HG03575 (cell line): Measurements from ENCODE around the gene LONRF3.
"Not testable (repeated sequence)": the region's sequence is repeated elsewhere in the genome, so short reads cannot be mapped to it uniquely, and the experiment has no call there.

Experiments
- ATAC-seq: cut with Tn5 transposase; IDR thresholded peaks from one replicate; pipeline ENCODE4 v1.9.1; 2021; ENCODE audit not compliant: unreplicated experiment, insufficient number of reproducible peaks, low FRiP score; ENCODE audit errors: extremely low read depth

Gene LONRF3

DNA sequence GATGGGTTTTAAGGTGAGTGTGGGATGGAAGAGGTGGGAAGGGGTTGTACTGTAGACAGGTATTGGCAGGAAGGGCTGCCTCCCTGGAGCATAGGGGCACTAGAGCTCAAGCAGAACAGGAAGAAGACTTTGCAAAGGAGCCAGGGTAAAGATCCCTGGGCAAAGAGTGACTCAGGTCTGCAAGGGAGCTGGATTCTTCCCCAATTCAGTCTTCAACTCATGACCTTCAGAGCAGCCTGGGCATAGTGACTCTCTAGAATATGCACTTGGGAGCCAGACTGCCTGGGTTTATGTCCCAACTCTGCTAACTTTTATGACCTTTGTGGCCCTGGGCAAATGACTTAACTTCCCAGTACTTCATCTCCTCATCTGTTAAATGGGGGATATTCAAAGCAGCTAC, 4.0 kb downstream of the LONRF3 start:
- no peak for ATAC-seq

DNA sequence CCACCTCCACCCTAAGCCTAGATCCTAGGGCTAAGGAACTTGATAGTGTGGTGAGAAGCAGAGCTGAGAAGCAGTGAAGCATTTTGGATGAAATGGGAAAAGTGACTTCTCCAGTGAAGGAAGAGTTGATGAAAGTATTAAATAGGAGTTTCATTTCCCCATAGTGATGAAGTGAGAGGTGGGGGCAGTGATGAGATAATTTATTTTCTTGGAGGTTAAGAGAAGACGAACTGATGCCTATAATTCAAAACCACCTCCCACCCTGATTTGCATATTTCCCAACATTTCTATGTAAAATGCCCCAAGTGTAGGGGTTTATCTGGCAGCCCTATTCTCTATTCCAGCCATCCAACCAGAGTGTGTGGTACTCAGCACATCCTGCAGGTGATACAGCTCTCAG, 6.3 kb downstream of the LONRF3 start:
- no peak for ATAC-seq

GRCh38 chrX:118983513-118983912, 9.1 kb downstream of the LONRF3 start:
- ATAC-seq = no peak

DNA sequence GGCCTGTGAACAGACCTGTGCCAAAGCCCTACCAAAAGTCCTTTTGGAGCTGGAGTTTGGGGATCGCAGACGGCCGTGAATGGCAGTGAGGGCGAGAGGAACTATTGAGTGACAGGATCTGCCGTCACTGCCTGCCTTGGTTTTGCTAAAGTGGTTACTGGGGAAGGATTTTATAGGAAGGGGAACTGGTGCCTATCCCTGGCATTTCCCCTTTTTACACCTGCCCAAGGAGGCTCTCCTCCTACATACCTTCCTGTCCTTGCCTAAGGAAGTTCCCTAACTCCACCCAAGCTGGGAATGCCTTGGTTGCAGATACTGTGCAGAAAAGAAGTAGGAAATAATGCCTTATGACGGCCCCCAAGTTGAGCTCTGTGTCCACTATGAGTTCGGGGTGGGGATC, 14.5 kb downstream of the LONRF3 start:
- no peak for ATAC-seq

- ATAC-seq = no peak
Measured at GRCh38 chrX:118989886-118990285, 15.5 kb downstream of the LONRF3 start.

DNA sequence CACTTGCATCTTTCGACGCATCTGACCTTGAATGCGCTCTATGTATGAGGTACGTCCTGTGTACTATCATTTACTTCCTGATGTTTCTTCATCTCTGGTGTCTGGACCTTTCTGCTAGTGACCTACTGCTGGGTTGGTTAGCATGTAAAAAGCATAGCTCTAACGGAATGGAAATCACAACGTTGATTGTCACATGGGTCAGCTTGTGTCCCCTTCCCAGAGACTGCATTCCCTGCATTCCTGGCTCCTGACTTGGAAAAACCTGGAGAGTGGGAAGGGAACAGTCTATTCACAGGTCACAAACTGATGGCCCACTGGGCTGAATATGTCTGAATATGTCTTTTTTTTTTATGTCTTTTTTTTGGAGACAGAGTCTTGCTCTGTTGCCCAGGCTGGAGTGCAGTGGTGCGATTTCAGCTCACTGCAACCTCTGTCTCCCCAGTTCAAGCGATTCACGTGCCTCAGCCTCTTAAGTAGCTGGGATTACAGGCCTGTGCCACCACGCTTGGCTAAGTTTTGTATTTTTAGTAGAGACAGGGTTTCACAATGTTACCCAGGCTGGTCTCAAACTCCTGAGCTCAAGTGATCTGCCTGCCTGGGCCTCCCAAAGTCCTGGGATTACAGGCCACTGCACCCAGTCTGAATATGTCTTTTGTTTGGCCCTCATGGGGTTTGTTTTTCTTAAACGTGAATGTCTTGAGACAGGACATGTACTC, 16.3 kb downstream of the LONRF3 start:
- ATAC-seq = no peak

- ATAC-seq = not testable (repeated sequence)
Measured at GRCh38 chrX:118992441-118993121, 18.2 kb downstream of the LONRF3 start.

- ATAC-seq = no peak
Measured at GRCh38 chrX:119003462-119003861, 29.0 kb downstream of the LONRF3 start.

GRCh38 chrX:119004920-119005524, 30.6 kb downstream of the LONRF3 start:
- ATAC-seq = no peak

DNA sequence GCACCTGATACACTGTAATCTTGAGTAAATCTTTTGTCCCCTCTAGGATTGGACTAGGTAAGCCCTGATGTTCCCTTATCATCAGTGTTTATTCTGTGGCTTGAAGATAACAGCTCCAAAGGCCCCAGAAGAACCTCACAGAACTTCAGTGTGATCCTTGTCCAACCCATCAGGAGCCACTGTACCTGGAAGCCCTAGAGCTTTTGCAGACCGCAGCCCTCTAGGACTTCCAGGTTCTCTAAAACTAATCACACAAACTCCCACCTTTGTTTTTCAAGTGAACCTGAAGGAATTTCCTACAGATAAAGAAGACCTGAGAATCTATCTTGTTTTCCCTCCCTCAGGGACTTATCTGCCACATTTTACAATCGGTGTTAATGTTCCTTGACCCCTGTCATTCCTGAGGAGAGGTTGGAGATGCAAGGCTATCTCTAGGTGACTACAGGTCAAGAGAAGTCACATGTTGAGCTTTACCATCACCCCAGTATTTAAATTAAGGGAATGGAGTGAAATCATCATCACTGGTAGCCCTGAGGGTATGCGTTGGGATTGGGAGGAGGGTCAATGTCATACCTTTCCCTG, 32.9 kb downstream of the LONRF3 start:
- no peak for ATAC-seq

- no peak for ATAC-seq
Measured at GRCh38 chrX:119008110-119008744, 33.8 kb downstream of the LONRF3 start.

GRCh38 chrX:119009071-119009470, 34.7 kb downstream of the LONRF3 start:
- no peak for ATAC-seq

GRCh38 chrX:119010491-119010890, 36.1 kb downstream of the LONRF3 start:
- no peak for ATAC-seq

DNA sequence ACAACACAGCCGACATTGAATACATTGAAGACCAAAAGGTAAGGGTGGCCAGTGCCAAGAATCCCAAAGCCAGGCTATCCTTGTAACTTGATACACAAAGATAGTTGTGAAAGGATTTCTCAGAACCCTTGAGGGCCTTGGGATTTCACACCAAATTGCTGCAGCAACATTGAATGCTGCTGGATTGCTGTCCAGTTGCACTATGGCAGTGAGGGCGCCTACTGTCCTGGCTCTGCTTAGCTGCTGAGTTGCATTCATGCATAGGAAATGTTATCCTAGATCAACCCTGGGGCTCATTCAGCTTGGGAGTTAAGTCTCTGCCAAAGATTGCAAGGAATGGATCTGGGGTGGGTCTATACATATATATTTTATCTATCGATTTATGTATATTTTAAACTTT, 38.7 kb downstream of the LONRF3 start:
- no peak for ATAC-seq

GRCh38 chrX:119015407-119016237, 41.2 kb downstream of the LONRF3 start:
- ATAC-seq = peak; percentile 94

DNA sequence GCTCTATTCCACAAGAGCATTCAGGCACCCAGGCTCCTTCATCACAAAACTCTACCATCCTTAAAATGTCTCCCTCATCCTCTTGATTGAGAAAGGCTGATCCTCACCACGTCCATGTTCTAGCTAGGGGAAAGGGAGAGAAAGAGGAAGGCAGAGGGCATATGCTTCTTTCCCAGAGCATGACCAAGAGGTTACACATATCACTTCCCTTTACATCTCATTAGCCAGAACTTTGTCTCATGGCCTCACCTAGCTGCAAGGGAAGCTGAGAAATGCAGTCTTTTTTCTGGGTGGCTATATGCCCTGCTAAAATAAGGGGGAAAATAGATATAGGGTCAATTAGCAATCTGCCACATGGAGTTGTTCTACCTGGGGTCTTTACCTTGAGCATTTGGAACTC, 42.7 kb downstream of the LONRF3 start:
- ATAC-seq = no peak

DNA sequence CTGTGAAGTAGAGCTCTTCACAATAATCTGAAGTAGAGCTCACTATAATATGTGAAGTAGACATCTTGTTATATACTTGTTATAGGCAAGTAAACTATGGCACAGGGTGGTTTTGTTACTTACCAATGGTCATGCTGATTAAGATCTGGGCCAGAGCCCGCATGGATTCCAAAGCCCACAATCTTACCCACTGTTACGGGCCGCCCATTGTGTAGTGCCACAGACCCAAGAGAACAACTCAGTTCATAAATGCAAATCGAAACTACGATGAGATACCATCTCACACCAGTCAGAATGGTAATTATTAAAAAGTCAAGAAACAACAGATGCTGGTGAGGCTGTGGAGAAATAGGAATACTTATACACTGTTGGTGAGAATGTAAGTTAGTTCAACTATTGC, 51.5 kb downstream of the LONRF3 start:
- no peak for ATAC-seq

DNA sequence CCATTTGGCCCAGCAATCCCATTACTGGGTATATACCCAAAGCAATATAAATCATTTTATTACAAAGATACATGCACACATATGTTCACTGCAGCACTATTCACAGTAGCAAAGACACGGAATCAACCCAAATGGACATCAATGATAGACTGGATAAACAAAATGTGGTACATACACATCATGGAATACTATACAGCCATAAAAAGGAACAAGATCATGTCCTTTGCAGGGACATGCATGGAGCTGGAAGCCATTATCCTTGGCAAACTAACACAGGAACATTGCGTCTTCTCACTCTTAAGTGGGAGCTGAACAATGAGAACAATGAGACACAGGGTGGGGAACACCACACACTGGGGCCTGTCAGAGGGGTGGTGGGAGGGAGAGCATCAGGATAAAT, 51.9 kb downstream of the LONRF3 start:
- ATAC-seq = not testable (repeated sequence)
